ENCODE data around the gene SMURF1. TPM values are rescaled to one million over a fixed set of nuclear protein-coding genes. Genes with fewer than 3 reads are reported as not detected.

Gene SMURF1
- total RNA-seq, 2 donors from 2014 or later: 15.4 to 25.1 TPM

DNA sequence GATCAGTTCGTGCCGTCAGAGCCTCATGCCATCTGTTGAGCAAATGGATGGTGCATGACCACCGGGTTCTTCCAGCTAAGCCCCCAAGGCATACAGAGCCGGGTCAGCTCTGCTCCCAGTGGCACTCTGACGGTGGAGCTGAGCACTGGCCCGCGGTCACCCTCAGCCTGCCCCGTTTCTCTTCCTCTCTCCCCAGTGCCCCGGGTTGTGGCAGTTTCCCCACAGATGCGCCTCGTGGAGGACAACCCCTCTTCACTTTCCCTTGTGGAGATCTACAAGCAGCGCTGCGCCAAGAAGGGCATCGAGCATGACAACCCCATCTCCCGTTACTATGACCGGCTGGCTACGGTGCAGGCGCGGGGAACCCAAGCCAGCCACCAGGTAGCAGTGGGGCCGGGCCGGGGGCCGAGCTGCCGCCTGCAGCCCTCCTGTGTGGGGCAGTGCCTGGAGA is 135.7 kb downstream of the SMURF1 start:
- intact Hi-C loops (cut with DNase I): no loop called here
- no peak for DNase-seq (ENCODE audit: low spot score)
- H3K27ac ChIP-seq: no peak overlapping the region
- no peak overlapping the region for H3K4me3 ChIP-seq
- WGBS: 94% methylated on average over 23 of the region's 23 CpGs
- no peaks in the 10 kb centered on the region for H3K4me1 ChIP-seq (replicated peaks)
- H3K36me3 ChIP-seq: peaks cover 18 to 25% of the 10 kb centered on the region in 2 donors
- H3K9me3 ChIP-seq: no peaks in the 10 kb centered on the region
- TF ChIP-seq POLR2AphosphoS5 (IDR thresholded peaks at IDR 0.05) (no peak), POLR2A (IDR thresholded peaks at IDR 0.05) (no peak)
- TF ChIP-seq, protein P1, sequence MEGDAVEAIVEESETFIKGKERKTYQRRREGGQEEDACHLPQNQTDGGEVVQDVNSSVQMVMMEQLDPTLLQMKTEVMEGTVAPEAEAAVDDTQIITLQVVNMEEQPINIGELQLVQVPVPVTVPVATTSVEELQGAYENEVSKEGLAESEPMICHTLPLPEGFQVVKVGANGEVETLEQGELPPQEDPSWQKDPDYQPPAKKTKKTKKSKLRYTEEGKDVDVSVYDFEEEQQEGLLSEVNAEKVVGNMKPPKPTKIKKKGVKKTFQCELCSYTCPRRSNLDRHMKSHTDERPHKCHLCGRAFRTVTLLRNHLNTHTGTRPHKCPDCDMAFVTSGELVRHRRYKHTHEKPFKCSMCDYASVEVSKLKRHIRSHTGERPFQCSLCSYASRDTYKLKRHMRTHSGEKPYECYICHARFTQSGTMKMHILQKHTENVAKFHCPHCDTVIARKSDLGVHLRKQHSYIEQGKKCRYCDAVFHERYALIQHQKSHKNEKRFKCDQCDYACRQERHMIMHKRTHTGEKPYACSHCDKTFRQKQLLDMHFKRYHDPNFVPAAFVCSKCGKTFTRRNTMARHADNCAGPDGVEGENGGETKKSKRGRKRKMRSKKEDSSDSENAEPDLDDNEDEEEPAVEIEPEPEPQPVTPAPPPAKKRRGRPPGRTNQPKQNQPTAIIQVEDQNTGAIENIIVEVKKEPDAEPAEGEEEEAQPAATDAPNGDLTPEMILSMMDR (IDR thresholded peaks at IDR 0.05): no peak
- H3K27me3 ChIP-seq (replicated peaks; ENCODE audit: insufficient read depth): no peaks in the 10 kb centered on the region

DNA sequence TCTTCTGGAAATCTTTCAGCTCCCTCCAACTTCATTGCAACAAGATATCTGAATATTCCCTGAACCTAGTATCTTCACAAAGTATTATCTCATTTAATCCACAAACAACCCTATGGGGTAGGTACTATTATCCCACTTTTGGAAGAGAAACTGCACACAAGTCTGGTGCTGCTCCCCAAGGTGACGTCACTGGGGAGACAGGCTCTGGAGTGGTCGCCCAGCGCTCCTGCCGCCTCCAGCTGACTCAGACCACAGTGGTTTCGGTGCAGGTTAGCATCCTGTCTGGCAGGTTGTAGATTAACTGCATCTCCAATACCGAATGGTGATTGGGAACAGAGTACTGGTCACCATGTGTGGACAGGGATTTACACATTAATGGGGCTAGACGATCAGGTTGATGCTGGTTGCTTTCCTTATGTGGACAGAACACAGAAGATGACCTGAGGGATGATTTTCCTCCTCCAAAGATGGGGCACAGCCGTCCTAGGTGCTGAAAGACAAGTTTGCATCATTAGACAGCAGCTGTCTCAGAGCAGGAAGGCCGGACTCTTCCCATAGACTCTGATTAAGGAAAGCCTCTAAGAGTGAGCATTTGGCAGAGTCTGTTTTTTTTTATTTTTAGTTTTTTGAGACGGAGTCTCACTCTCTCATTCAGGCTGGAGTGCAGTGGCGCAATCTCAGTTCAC is 137.0 kb downstream of the SMURF1 start:
- no peak for TF ChIP-seq POLR2AphosphoS5 (IDR thresholded peaks at IDR 0.05)
- TF ChIP-seq, protein P1 (IDR thresholded peaks at IDR 0.05): no peak
- no peak for TF ChIP-seq POLR2A (IDR thresholded peaks at IDR 0.05)
- intact Hi-C loops (cut with DNase I): no loop called here
- Histone ChIP-seq H3K27me3 (replicated peaks; ENCODE audit: insufficient read depth) (no peaks in the 10 kb centered on the region), H3K9me3 (no peaks in the 10 kb centered on the region), H3K27ac (no peak overlapping the region), H3K36me3 (peaks cover 9 to 12% of the 10 kb centered on the region in 2 donors), H3K4me1 (replicated peaks) (no peaks in the 10 kb centered on the region), H3K4me3 (no peak overlapping the region)
- 90% methylated on average over 11 of the region's 11 CpGs for WGBS
- no peak for DNase-seq (ENCODE audit: low spot score)

DNA sequence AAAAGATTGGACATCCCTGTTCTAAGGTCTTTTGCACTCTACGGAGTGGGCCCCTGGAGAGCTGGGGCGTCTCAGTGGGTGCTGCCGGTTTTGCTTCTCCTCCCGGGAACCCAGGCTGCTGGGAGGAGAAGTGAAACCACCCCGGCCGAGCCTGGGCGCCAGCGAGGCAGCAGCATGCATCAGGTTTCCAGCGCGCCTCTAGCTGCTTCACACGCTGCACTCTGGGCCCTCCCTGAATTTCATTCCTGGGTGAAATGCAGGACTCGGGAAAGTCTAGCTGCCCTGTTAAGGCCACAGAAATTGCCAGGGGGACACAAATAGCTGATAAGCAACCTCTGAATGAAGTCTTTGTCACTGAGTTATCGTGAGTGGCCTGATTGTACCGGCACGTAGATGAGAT is 138.1 kb downstream of the SMURF1 start:
- no peak for DNase-seq (ENCODE audit: low spot score)
- Histone ChIP-seq H3K27ac (no peak overlapping the region), H3K27me3 (replicated peaks; ENCODE audit: insufficient read depth) (no peaks in the 10 kb centered on the region), H3K4me1 (replicated peaks) (no peaks in the 10 kb centered on the region), H3K4me3 (no peak overlapping the region), H3K9me3 (no peaks in the 10 kb centered on the region), H3K36me3 (peaks cover 1 to 9% of the 10 kb centered on the region in 2 donors)
- WGBS: 88% methylated on average over 15 of the region's 15 CpGs
- intact Hi-C loops (cut with DNase I): no loop called here
- TF ChIP-seq POLR2AphosphoS5 (IDR thresholded peaks at IDR 0.05) (no peak), POLR2A (IDR thresholded peaks at IDR 0.05) (no peak)
- TF ChIP-seq, protein P1 (IDR thresholded peaks at IDR 0.05): no peak

DNA sequence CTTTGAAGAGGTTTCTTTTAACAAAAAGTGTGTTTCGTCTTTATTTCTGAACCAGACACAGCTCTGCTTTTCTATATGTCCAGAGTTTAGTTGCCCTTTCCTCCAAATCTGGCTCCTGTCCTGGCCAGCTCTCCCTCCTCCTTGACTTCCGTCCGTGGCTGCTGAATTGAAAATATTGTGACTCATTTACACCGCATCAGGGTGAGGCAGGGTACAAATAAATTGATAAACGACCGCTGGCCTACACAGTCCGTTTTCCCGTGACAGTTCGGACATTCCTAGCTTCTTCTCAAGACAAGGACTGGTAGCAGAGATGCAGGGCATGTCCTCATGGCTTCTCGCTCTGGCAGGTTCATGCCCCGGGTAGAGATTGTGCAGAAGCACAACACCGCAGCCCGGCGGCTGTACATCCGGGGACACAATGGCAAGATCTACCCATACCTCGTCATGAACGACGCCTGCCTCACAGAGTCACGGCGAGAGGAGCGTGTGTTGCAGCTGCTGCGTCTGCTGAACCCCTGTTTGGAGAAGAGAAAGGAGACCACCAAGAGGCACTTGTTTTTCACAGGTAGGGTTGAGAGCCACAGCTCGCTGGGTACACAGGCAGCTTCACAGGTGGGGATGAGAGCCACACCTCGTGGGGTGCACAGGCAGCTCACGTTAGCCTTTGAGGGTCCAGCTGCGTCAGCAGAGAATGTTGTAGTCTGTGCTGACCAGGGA is 139.0 kb downstream of the SMURF1 start:
- Histone ChIP-seq H3K36me3 (peaks cover 0 to 9% of the 10 kb centered on the region in 2 donors), H3K9me3 (no peaks in the 10 kb centered on the region), H3K4me3 (no peak overlapping the region), H3K27ac (no peak overlapping the region), H3K4me1 (replicated peaks) (no peaks in the 10 kb centered on the region), H3K27me3 (replicated peaks; ENCODE audit: insufficient read depth) (no peaks in the 10 kb centered on the region)
- TF ChIP-seq POLR2AphosphoS5 (IDR thresholded peaks at IDR 0.05): no peak
- no peak for TF ChIP-seq POLR2A (IDR thresholded peaks at IDR 0.05)
- TF ChIP-seq, protein P1 (IDR thresholded peaks at IDR 0.05): no peak
- WGBS: 91% methylated on average over 26 of the region's 26 CpGs
- intact Hi-C loops (cut with DNase I): no loop called here
- DNase-seq (ENCODE audit: low spot score): no peak
